K562 (cell line): ENCODE measurements around the gene SBNO1. TPM values are rescaled to one million over a fixed set of nuclear protein-coding genes. Genes with fewer than 3 reads are reported as not detected.

Experiments used
- ATAC-seq: fragments of 200-7000 bp; cut with Tn5 transposase; 3 replicates; pipeline ENCODE4 v1.9.1; 2020; ENCODE audit warnings: moderate library complexity
- BruUV-seq: library from RNA; stranded (reverse); fragments of 400-500 nt; replicated peaks from 2 replicates; lab custom pipeline; 2021; lab: Mats Ljungman, UMichigan
- CTCF ChIA-PET: fragments of 300-600 bp; formaldehyde crosslinking; extraction: SDS; loops from one replicate; lab custom pipeline; 2021; ENCODE audit warnings: low intra/inter-chr PET ratio; lab: Yijun Ruan, JAX
- POLR2A ChIA-PET: fragments of 300-600, 350-650 bp; sonication (Branson Sonifier 250); formaldehyde crosslinking; extraction: SDS; loops from one replicate; lab custom pipeline; 2021; ENCODE audit warnings: antibody characterized with exemption, inconsistent platforms; lab: Yijun Ruan, JAX
- DNase-seq, 4 experiments: peaks; one replicate each; pipeline versions ENCODE4 v3.0.0 to v3.0.0-alpha.2; 2011 to 2018; ENCODE audit warnings: low spot score in 3 of 4, mixed read lengths in 3 of 4; ENCODE audit errors: extremely low read depth in 1 of 4
- FAIRE-seq: peaks from 2 replicates; lab custom pipeline; 2011; peaks lifted over from hg19 to GRCh38; lab: Jason Lieb, UNC
- H2AFZ ChIP-seq: 2 replicates; pipeline ENCODE4 v1.6.0; 2011; ENCODE audit warnings: low read depth, low read length, control low read depth, inconsistent platforms
- H3K27ac ChIP-seq: fragments of 200-600 bp; 3 replicates; pipeline ENCODE4 v1.8.0; 2011; ENCODE audit warnings: low read depth, mild to moderate bottlenecking, control low read depth, inconsistent platforms, low read length, moderate library complexity, mixed read lengths; ENCODE audit errors: extremely low read depth
- H3K27me3 ChIP-seq, 2 experiments: fragments of 300-600 bp in 1 of 2; 2 replicates in 1 of 2; 3 replicates in 1 of 2; pipeline versions ENCODE4 v1.6.0 to v1.8.0; 2011; ENCODE audit warnings: inconsistent platforms in 2 of 2, low read length in 2 of 2, mild to moderate bottlenecking in 1 of 2, mixed read lengths in 1 of 2, moderate library complexity in 1 of 2; ENCODE audit not compliant: control insufficient read depth in 2 of 2, insufficient read depth in 2 of 2
- H3K36me3 ChIP-seq: fragments of 300-600 bp; 3 replicates; pipeline ENCODE4 v1.8.0; 2011; ENCODE audit warnings: mild to moderate bottlenecking, low read length, inconsistent platforms; ENCODE audit not compliant: control insufficient read depth, insufficient read depth
- H3K4me1 ChIP-seq, 2 experiments: fragments of 200-600 bp in 1 of 2; replicated peaks in 1 of 2; 2 replicates in 1 of 2; 3 replicates in 1 of 2; pipeline versions ENCODE4 v1.5.1 to v1.8.0; 2011; ENCODE audit warnings: inconsistent platforms in 2 of 2, low read length in 2 of 2, mild to moderate bottlenecking in 1 of 2, mixed read lengths in 1 of 2, moderate library complexity in 1 of 2; ENCODE audit not compliant: control insufficient read depth in 2 of 2, insufficient read depth in 2 of 2
- H3K4me2 ChIP-seq: 2 replicates; pipeline ENCODE4 v1.6.1; 2011; ENCODE audit warnings: low read length, control low read depth, inconsistent platforms, mixed read lengths; ENCODE audit not compliant: insufficient read depth
- H3K4me3 ChIP-seq: fragments of 200-600 bp; sonication (generic), shearing (Covaris generic); 2 replicates; pipeline ENCODE4 v1.5.1; 2016; ENCODE audit warnings: control low read depth, inconsistent platforms
- H3K79me2 ChIP-seq: fragments of 200-600 bp; 3 replicates; pipeline ENCODE4 v1.8.0; 2011; ENCODE audit warnings: low read length, inconsistent platforms; ENCODE audit not compliant: control insufficient read depth, insufficient read depth
- H3K9ac ChIP-seq, 2 experiments: 2 replicates each; pipeline versions ENCODE4 v1.6.0 to v1.6.1; 2011; ENCODE audit warnings: low read depth in 2 of 2, low read length in 2 of 2, control low read depth in 1 of 2, inconsistent platforms in 1 of 2, mild to moderate bottlenecking in 1 of 2, mixed read lengths in 1 of 2; ENCODE audit not compliant: insufficient read depth in 1 of 2
- H3K9me1 ChIP-seq: one replicate; pipeline ENCODE4 v1.6.0; 2011; ENCODE audit warnings: inconsistent platforms, mild to moderate bottlenecking, low read length, moderate library complexity; ENCODE audit not compliant: control insufficient read depth, insufficient read depth
- H3K9me3 ChIP-seq: replicated peaks from 2 replicates; pipeline ENCODE4 v1.5.1; 2011; ENCODE audit warnings: low read depth, low read length, inconsistent platforms; ENCODE audit not compliant: control insufficient read depth, insufficient read depth
- H4K20me1 ChIP-seq: replicated peaks from 2 replicates; pipeline ENCODE4 v1.6.1; 2011; ENCODE audit warnings: low read length, inconsistent platforms, mixed read lengths; ENCODE audit not compliant: control insufficient read depth, insufficient read depth
- ZNF217 ChIP-seq: sonication (generic); formaldehyde crosslinking; IDR thresholded peaks from 2 replicates; pipeline ENCODE4 v1.8.0; 2022; ENCODE audit warnings: mild to moderate bottlenecking, missing genetic modification reagents
- WGBS: fragments of 100-300 bp; shearing (Covaris generic); methylation state at CpG from one replicate; pipeline ENCODE4 v1.1.6; 2016; ENCODE audit warnings: low coverage, mixed read lengths; ENCODE audit not compliant: insufficient coverage; ENCODE audit errors: missing lambda C conversion rate; 5-methylcytosine and 5-hydroxymethylcytosine counted together
- in situ Hi-C: fragments of 300-500 bp; cut with MboI; formaldehyde crosslinking; loops from 4 replicates; pipeline ENCODE4 v1.15.0; 2018; ENCODE audit warnings: inconsistent platforms, mixed read lengths
- intact Hi-C: fragments of 100-400 bp; cut with micrococcal nuclease; formaldehyde crosslinking; loops from 2 replicates; pipeline ENCODE4 v1.14.2; 2022
- polyA plus RNA-seq, 8 experiments: library from polyadenylated mRNA; depleted of rRNA in 4 of 8; stranded (reverse) in 5 of 8; unstranded in 3 of 8; fragments of >200 nt; fragmentation: Nextera tagmentation in 2 of 8; fragmentation: Illumina TruSeq in 1 of 8; extraction: Ambion mirVana in 2 of 8; extraction: Trizol in 1 of 8; gene quantifications; 2 replicates each; pipeline versions ENCODE4 v1.2.1 to v1.2.3, GENCODE V29; 2011 to 2014; ENCODE audit warnings: inconsistent platforms in 1 of 8, missing spikeins in 1 of 8
- small RNA-seq: library from RNA; depleted of rRNA; stranded (forward); fragments of <200 nt; gene quantifications from one replicate; pipeline ENCODE3, GENCODE V24; 2014
- total RNA-seq, 7 experiments: library from RNA; depleted of rRNA in 6 of 7; stranded (reverse); fragments of >200 nt in 6 of 7; fragmentation: Illumina TruSeq in 2 of 7; extraction: Trizol in 2 of 7; gene quantifications; 2 replicates each; pipeline versions ENCODE4 v1.2.1 to v1.2.3, GENCODE V29; 2011 to 2021; ENCODE audit warnings: low replicate concordance in 1 of 7
- TF ChIP-seq, protein P1 (sequence below): fragments of 250-450 bp; sonication (Bioruptor Pico); IDR thresholded peaks from 2 replicates; pipeline ENCODE4 v1.9.0; 2021; ENCODE audit warnings: mild to moderate bottlenecking, inconsistent platforms

Gene SBNO1
- total and polyA plus RNA-seq, 9 of the 15 experiments (the other 6 are each of a cell fraction or from before 2014, with no cell fraction given): 14.9 to 77.1 (median 35.9) TPM

DNA sequence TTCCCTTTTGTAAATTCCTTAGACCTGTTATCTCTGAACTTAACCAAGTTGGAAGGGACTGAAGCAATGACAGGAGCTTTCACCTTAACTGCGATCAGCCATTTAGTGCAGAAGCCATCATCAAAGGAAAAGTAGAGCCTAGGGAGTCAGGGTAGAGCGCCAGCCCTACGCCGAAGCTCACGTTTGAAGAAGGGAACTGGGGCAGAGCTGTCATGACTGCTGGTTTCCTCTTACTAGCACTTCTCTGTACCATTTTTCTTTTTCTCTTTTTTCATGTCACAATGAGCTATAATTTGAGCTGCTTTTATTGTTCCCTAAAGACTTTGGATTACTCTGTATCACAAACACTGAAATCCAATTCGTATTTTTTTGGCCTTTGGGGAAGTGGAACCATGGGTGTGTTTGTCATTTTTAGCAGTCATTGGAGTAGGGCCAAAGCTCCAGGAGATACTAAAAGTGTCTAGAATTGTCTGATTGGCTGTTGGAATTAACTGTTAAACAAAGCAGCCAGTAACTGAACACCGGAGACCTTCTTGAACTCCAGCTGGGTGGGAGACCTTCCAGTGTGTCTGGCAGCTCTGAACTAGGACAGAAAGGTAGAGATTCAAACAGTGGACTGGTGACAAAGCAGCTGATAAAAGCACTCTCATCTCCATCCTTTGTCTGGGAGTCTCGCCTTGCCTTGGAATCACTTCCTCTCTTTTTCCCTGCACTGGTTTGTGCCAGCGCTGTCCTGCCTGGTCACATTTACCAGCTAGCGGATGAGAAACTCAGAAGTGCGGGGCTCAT lies 122.3 kb downstream of the SBNO1 start:
- no peak overlapping the region for H3K4me2 ChIP-seq
- peaks cover 3 to 4% of the 10 kb centered on the region in 2 experiments; a peak in 3 of 5 replicates for H3K4me1 ChIP-seq
- no peaks in the 10 kb centered on the region for H3K27me3 ChIP-seq
- intact Hi-C loops: no loop called here
- no peak overlapping the region for H3K27ac ChIP-seq
- TSS peak; percentile 1 for BruUV-seq
- H3K9me1 ChIP-seq: no peaks in the 10 kb centered on the region
- H3K9me3 ChIP-seq: no peaks in the 10 kb centered on the region
- ChIA-PET CTCF (no interaction called here), POLR2A (interaction anchor here (0.6 to 3.4 kb wide), 6 partner anchors 9 to 216 kb away, joined by 3 to 28 read pairs (median 4); partner anchors contain the start of genes MPHOSPH9, MTRFR and SNRNP35)
- H4K20me1 ChIP-seq: no peaks in the 10 kb centered on the region
- no peak for FAIRE-seq
- H3K4me3 ChIP-seq: no peak overlapping the region
- in situ Hi-C loops: no loop called here
- H3K9ac ChIP-seq: no peak overlapping the region
- H3K36me3 ChIP-seq: peaks cover 49% of the 10 kb centered on the region
- TF ChIP-seq ZNF217 (CRISPR knock-in tag): no peak
- TF ChIP-seq, protein P1, sequence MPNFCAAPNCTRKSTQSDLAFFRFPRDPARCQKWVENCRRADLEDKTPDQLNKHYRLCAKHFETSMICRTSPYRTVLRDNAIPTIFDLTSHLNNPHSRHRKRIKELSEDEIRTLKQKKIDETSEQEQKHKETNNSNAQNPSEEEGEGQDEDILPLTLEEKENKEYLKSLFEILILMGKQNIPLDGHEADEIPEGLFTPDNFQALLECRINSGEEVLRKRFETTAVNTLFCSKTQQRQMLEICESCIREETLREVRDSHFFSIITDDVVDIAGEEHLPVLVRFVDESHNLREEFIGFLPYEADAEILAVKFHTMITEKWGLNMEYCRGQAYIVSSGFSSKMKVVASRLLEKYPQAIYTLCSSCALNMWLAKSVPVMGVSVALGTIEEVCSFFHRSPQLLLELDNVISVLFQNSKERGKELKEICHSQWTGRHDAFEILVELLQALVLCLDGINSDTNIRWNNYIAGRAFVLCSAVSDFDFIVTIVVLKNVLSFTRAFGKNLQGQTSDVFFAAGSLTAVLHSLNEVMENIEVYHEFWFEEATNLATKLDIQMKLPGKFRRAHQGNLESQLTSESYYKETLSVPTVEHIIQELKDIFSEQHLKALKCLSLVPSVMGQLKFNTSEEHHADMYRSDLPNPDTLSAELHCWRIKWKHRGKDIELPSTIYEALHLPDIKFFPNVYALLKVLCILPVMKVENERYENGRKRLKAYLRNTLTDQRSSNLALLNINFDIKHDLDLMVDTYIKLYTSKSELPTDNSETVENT (CRISPR knock-in tag): no peak
- no peak for DNase-seq
- 65% methylated on average over 11 of the region's 11 CpGs for WGBS
- H3K79me2 ChIP-seq: peaks cover 75% of the 10 kb centered on the region
- ATAC-seq: no peak
- H2AFZ ChIP-seq: no peak overlapping the region

Small RNA genes within 50 kb of the gene (small RNA-seq; reads per million reads assigned to genes)
- not detected for gene RF00019
- gene RNA5SP375: 0.55 reads per million, percentile 28 among the genes with 10 or more reads in this experiment

Other genes with a start within 250 kb of the SBNO1 start
Only the 7 nearest of the 10 such genes appear.
- gene MPHOSPH9, start 131.7 kb downstream of the SBNO1 start, total RNA-seq (2014; rRNA removed): 59.3 and 63.6 TPM in 2 replicates
- gene MPHOSPH9, start 131.7 kb downstream of the SBNO1 start, total RNA-seq (2014; rRNA removed; fragmentation: Illumina TruSeq; extraction: Trizol): 78.6 and 87.5 TPM in 2 replicates
- 97.0 and 103 TPM in 2 replicates for gene MPHOSPH9, start 131.7 kb downstream of the SBNO1 start, total RNA-seq (2015; rRNA removed; fragmentation: Illumina TruSeq; extraction: Trizol)
- 54.5 and 60.0 TPM in 2 replicates for gene MPHOSPH9, start 131.7 kb downstream of the SBNO1 start, total RNA-seq (2021)
- 53.2 and 61.1 TPM in 2 replicates for gene MPHOSPH9, start 131.7 kb downstream of the SBNO1 start, polyA plus RNA-seq (2011; rRNA removed)
- gene MPHOSPH9, start 131.7 kb downstream of the SBNO1 start, polyA plus RNA-seq (2014; fragmentation: Illumina TruSeq; extraction: Trizol): 38.5 and 45.8 TPM in 2 replicates
- gene MPHOSPH9, start 131.7 kb downstream of the SBNO1 start, polyA plus RNA-seq (2014; fragmentation: Nextera tagmentation; extraction: Ambion mirVana): 10 to 100 TPM; 14.2 to 22.5 TPM
- gene MPHOSPH9, start 131.7 kb downstream of the SBNO1 start, polyA plus RNA-seq (2014; rRNA removed): 50.1 and 53.3 TPM in 2 replicates
- gene MTRFR, start 131.4 kb downstream of the SBNO1 start, total RNA-seq (2014; rRNA removed): 23.4 and 26.4 TPM in 2 replicates
- 32.5 and 34.7 TPM in 2 replicates for gene MTRFR, start 131.4 kb downstream of the SBNO1 start, total RNA-seq (2014; rRNA removed; fragmentation: Illumina TruSeq; extraction: Trizol)
- 45.5 and 50.9 TPM in 2 replicates for gene MTRFR, start 131.4 kb downstream of the SBNO1 start, total RNA-seq (2015; rRNA removed; fragmentation: Illumina TruSeq; extraction: Trizol)
- gene MTRFR, start 131.4 kb downstream of the SBNO1 start, total RNA-seq (2021): 23.1 and 24.0 TPM in 2 replicates
- gene MTRFR, start 131.4 kb downstream of the SBNO1 start, polyA plus RNA-seq (2011; rRNA removed): 15.2 and 16.7 TPM in 2 replicates
- 33.3 and 37.1 TPM in 2 replicates for gene MTRFR, start 131.4 kb downstream of the SBNO1 start, polyA plus RNA-seq (2014; fragmentation: Illumina TruSeq; extraction: Trizol)
- 10 to 100 TPM; 52.6 to 55.6 TPM for gene MTRFR, start 131.4 kb downstream of the SBNO1 start, polyA plus RNA-seq (2014; fragmentation: Nextera tagmentation; extraction: Ambion mirVana)
- gene MTRFR, start 131.4 kb downstream of the SBNO1 start, polyA plus RNA-seq (2014; rRNA removed): 29.6 and 32.3 TPM in 2 replicates
- gene CDK2AP1, start 93.0 kb downstream of the SBNO1 start, total RNA-seq (2014; rRNA removed): 48.8 and 76.0 TPM in 2 replicates
- gene CDK2AP1, start 93.0 kb downstream of the SBNO1 start, total RNA-seq (2014; rRNA removed; fragmentation: Illumina TruSeq; extraction: Trizol): 74.3 and 75.5 TPM in 2 replicates
- 53.4 and 56.5 TPM in 2 replicates for gene CDK2AP1, start 93.0 kb downstream of the SBNO1 start, total RNA-seq (2015; rRNA removed; fragmentation: Illumina TruSeq; extraction: Trizol)
- 57.9 and 64.7 TPM in 2 replicates for gene CDK2AP1, start 93.0 kb downstream of the SBNO1 start, total RNA-seq (2021)
- 75.3 and 130 TPM in 2 replicates for gene CDK2AP1, start 93.0 kb downstream of the SBNO1 start, polyA plus RNA-seq (2011; rRNA removed)
- 86.2 and 99.9 TPM in 2 replicates for gene CDK2AP1, start 93.0 kb downstream of the SBNO1 start, polyA plus RNA-seq (2014; fragmentation: Illumina TruSeq; extraction: Trizol)
- gene CDK2AP1, start 93.0 kb downstream of the SBNO1 start, polyA plus RNA-seq (2014; fragmentation: Nextera tagmentation; extraction: Ambion mirVana): 10 to 100 TPM; 26.0 to 28.2 TPM
- 59.2 and 83.0 TPM in 2 replicates for gene CDK2AP1, start 93.0 kb downstream of the SBNO1 start, polyA plus RNA-seq (2014; rRNA removed)
- 153 and 165 TPM in 2 replicates for gene KMT5A, start 19.3 kb upstream of the SBNO1 start, total RNA-seq (2014; rRNA removed)
- 153 and 195 TPM in 2 replicates for gene KMT5A, start 19.3 kb upstream of the SBNO1 start, total RNA-seq (2014; rRNA removed; fragmentation: Illumina TruSeq; extraction: Trizol)
- 133 and 136 TPM in 2 replicates for gene KMT5A, start 19.3 kb upstream of the SBNO1 start, total RNA-seq (2015; rRNA removed; fragmentation: Illumina TruSeq; extraction: Trizol)
- 157 and 164 TPM in 2 replicates for gene KMT5A, start 19.3 kb upstream of the SBNO1 start, total RNA-seq (2021)
- 77.7 and 87.8 TPM in 2 replicates for gene KMT5A, start 19.3 kb upstream of the SBNO1 start, polyA plus RNA-seq (2011; rRNA removed)
- 172 and 197 TPM in 2 replicates for gene KMT5A, start 19.3 kb upstream of the SBNO1 start, polyA plus RNA-seq (2014; fragmentation: Illumina TruSeq; extraction: Trizol)
- gene KMT5A, start 19.3 kb upstream of the SBNO1 start, polyA plus RNA-seq (2014; fragmentation: Nextera tagmentation; extraction: Ambion mirVana): 10 to 100 TPM; 20.7 to 30.1 TPM
- 151 and 160 TPM in 2 replicates for gene KMT5A, start 19.3 kb upstream of the SBNO1 start, polyA plus RNA-seq (2014; rRNA removed)
- gene RILPL2, start 71.8 kb upstream of the SBNO1 start, total RNA-seq (2014; rRNA removed): 5.6 and 6.2 TPM in 2 replicates
- 2.9 and 3.5 TPM in 2 replicates for gene RILPL2, start 71.8 kb upstream of the SBNO1 start, total RNA-seq (2014; rRNA removed; fragmentation: Illumina TruSeq; extraction: Trizol)
- 4.6 and 5.0 TPM in 2 replicates for gene RILPL2, start 71.8 kb upstream of the SBNO1 start, total RNA-seq (2015; rRNA removed; fragmentation: Illumina TruSeq; extraction: Trizol)
- 3.8 and 4.8 TPM in 2 replicates for gene RILPL2, start 71.8 kb upstream of the SBNO1 start, total RNA-seq (2021)
- gene RILPL2, start 71.8 kb upstream of the SBNO1 start, polyA plus RNA-seq (2011; rRNA removed): 3.8 and 4.6 TPM in 2 replicates
- gene RILPL2, start 71.8 kb upstream of the SBNO1 start, polyA plus RNA-seq (2014; fragmentation: Illumina TruSeq; extraction: Trizol): 4.3 and 5.5 TPM in 2 replicates
- gene RILPL2, start 71.8 kb upstream of the SBNO1 start, polyA plus RNA-seq (2014; fragmentation: Nextera tagmentation; extraction: Ambion mirVana): under 1 TPM; 0.61 to 0.73 TPM
- 5.8 and 5.9 TPM in 2 replicates for gene RILPL2, start 71.8 kb upstream of the SBNO1 start, polyA plus RNA-seq (2014; rRNA removed)
- gene SNRNP35, start 93.3 kb upstream of the SBNO1 start, total RNA-seq (2014; rRNA removed): 24.5 and 26.0 TPM in 2 replicates
- 25.5 and 25.8 TPM in 2 replicates for gene SNRNP35, start 93.3 kb upstream of the SBNO1 start, total RNA-seq (2014; rRNA removed; fragmentation: Illumina TruSeq; extraction: Trizol)
- 28.1 and 31.9 TPM in 2 replicates for gene SNRNP35, start 93.3 kb upstream of the SBNO1 start, total RNA-seq (2015; rRNA removed; fragmentation: Illumina TruSeq; extraction: Trizol)
- gene SNRNP35, start 93.3 kb upstream of the SBNO1 start, total RNA-seq (2021): 12.8 and 17.7 TPM in 2 replicates
- 17.5 and 21.8 TPM in 2 replicates for gene SNRNP35, start 93.3 kb upstream of the SBNO1 start, polyA plus RNA-seq (2011; rRNA removed)
- gene SNRNP35, start 93.3 kb upstream of the SBNO1 start, polyA plus RNA-seq (2014; fragmentation: Illumina TruSeq; extraction: Trizol): 29.1 and 33.7 TPM in 2 replicates
- 10 to 100 TPM; 19.5 to 41.0 TPM for gene SNRNP35, start 93.3 kb upstream of the SBNO1 start, polyA plus RNA-seq (2014; fragmentation: Nextera tagmentation; extraction: Ambion mirVana)
- gene SNRNP35, start 93.3 kb upstream of the SBNO1 start, polyA plus RNA-seq (2014; rRNA removed): 31.8 and 42.0 TPM in 2 replicates
- gene RILPL1, start 168.9 kb upstream of the SBNO1 start, total RNA-seq (2014; rRNA removed): 10.0 and 15.2 TPM in 2 replicates
- 2.2 and 3.8 TPM in 2 replicates for gene RILPL1, start 168.9 kb upstream of the SBNO1 start, total RNA-seq (2014; rRNA removed; fragmentation: Illumina TruSeq; extraction: Trizol)
- 5.1 and 5.8 TPM in 2 replicates for gene RILPL1, start 168.9 kb upstream of the SBNO1 start, total RNA-seq (2015; rRNA removed; fragmentation: Illumina TruSeq; extraction: Trizol)
- gene RILPL1, start 168.9 kb upstream of the SBNO1 start, total RNA-seq (2021): 10.6 and 12.1 TPM in 2 replicates
- gene RILPL1, start 168.9 kb upstream of the SBNO1 start, polyA plus RNA-seq (2011; rRNA removed): 8.6 and 11.7 TPM in 2 replicates
- gene RILPL1, start 168.9 kb upstream of the SBNO1 start, polyA plus RNA-seq (2014; fragmentation: Illumina TruSeq; extraction: Trizol): 7.8 and 8.8 TPM in 2 replicates
- gene RILPL1, start 168.9 kb upstream of the SBNO1 start, polyA plus RNA-seq (2014; fragmentation: Nextera tagmentation; extraction: Ambion mirVana): under 1 TPM; 0.25 to 0.36 TPM
- 9.4 and 9.6 TPM in 2 replicates for gene RILPL1, start 168.9 kb upstream of the SBNO1 start, polyA plus RNA-seq (2014; rRNA removed)